ENCODE measurements around the gene PFKL.

GRCh38 chr21:44357064-44357837 is 57.4 kb downstream of the PFKL start:
- TF ChIP-seq POLR2A (IDR thresholded peaks at IDR 0.05): no peak
- TF ChIP-seq CTCF (IDR thresholded peaks at IDR 0.05): no peak
